Measurements from ENCODE around the gene PRMT2. TPM values are rescaled to one million over a fixed set of nuclear protein-coding genes. Genes with fewer than 3 reads are reported as not detected.

The PRMT2 gene
- total RNA-seq, 1 experiment from 2014 or later, result 60.5 TPM

GRCh38 chr21:46646541-46647154 is 11.2 kb downstream of the PRMT2 start:
- Histone ChIP-seq H3K4me1 (ENCODE audit: control insufficient read depth, insufficient read depth, low read length) (no peaks in the 10 kb centered on the region), H3K36me3 (ENCODE audit: control insufficient read depth, insufficient read depth, low read length) (peaks cover 4% of the 10 kb centered on the region; the same call in 1 of the 2 replicates), H3K27me3 (ENCODE audit: control insufficient read depth, insufficient read depth, low read length) (no peaks in the 10 kb centered on the region), H3K4me3 (ENCODE audit: low read depth in 2 of 2, low read length in 2 of 2) (no peak overlapping the region), H3K27ac (ENCODE audit: low read length) (no peak overlapping the region), H3K9me3 (ENCODE audit: control insufficient read depth, insufficient read depth, low read depth, low read length) (no peaks in the 10 kb centered on the region)
- DNase-seq (ENCODE audit: low read depth, low spot score) (no peak), ATAC-seq (no peak)
- BruUV-seq (replicated peaks), result no TSS peak
- CTCF ChIA-PET, result no interaction called here
- intact Hi-C loops (cut with micrococcal nuclease; ENCODE audit: unreplicated experiment) (no loop called here), in situ Hi-C loops (cut with HindIII; ENCODE audit: low pct_unique_long_range_greater_than_20kb, low sequenced_read_pairs) (no loop called here)
- POLR2A ChIA-PET, result no interaction called here
- TF ChIP-seq POLR2AphosphoS5 (IDR thresholded peaks at IDR 0.05; ENCODE audit: low read depth, low read length) (no peak), SIN3A (IDR thresholded peaks at IDR 0.05; ENCODE audit: borderline replicate concordance, insufficient read depth, low read depth, low read length) (no peak)
- TF ChIP-seq, protein P1, sequence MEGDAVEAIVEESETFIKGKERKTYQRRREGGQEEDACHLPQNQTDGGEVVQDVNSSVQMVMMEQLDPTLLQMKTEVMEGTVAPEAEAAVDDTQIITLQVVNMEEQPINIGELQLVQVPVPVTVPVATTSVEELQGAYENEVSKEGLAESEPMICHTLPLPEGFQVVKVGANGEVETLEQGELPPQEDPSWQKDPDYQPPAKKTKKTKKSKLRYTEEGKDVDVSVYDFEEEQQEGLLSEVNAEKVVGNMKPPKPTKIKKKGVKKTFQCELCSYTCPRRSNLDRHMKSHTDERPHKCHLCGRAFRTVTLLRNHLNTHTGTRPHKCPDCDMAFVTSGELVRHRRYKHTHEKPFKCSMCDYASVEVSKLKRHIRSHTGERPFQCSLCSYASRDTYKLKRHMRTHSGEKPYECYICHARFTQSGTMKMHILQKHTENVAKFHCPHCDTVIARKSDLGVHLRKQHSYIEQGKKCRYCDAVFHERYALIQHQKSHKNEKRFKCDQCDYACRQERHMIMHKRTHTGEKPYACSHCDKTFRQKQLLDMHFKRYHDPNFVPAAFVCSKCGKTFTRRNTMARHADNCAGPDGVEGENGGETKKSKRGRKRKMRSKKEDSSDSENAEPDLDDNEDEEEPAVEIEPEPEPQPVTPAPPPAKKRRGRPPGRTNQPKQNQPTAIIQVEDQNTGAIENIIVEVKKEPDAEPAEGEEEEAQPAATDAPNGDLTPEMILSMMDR (IDR thresholded peaks at IDR 0.05), result no peak
- TF ChIP-seq, protein P2, sequence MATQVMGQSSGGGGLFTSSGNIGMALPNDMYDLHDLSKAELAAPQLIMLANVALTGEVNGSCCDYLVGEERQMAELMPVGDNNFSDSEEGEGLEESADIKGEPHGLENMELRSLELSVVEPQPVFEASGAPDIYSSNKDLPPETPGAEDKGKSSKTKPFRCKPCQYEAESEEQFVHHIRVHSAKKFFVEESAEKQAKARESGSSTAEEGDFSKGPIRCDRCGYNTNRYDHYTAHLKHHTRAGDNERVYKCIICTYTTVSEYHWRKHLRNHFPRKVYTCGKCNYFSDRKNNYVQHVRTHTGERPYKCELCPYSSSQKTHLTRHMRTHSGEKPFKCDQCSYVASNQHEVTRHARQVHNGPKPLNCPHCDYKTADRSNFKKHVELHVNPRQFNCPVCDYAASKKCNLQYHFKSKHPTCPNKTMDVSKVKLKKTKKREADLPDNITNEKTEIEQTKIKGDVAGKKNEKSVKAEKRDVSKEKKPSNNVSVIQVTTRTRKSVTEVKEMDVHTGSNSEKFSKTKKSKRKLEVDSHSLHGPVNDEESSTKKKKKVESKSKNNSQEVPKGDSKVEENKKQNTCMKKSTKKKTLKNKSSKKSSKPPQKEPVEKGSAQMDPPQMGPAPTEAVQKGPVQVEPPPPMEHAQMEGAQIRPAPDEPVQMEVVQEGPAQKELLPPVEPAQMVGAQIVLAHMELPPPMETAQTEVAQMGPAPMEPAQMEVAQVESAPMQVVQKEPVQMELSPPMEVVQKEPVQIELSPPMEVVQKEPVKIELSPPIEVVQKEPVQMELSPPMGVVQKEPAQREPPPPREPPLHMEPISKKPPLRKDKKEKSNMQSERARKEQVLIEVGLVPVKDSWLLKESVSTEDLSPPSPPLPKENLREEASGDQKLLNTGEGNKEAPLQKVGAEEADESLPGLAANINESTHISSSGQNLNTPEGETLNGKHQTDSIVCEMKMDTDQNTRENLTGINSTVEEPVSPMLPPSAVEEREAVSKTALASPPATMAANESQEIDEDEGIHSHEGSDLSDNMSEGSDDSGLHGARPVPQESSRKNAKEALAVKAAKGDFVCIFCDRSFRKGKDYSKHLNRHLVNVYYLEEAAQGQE (IDR thresholded peaks at IDR 0.05; ENCODE audit: insufficient read depth in 1 of 2, low read depth in 2 of 2, low read length in 1 of 2), result no peak

DNA sequence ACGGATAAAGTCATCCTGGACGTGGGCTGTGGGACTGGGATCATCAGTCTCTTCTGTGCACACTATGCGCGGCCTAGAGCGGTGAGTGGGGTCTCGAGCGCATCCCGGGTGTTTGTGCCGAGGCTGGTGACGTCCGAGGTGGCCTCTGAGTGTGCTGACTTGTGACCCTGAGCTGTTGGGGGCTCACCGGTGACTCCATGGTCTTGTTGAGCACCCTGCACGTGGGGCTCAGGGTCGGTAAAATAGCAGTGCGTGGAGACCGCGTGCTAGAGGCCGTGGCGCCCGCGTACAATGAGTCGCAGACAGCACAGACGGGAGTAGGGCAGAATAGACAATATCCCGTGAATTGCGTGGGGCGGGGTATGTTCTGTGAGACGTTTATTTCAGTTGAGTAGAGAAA is 13.1 kb downstream of the PRMT2 start:
- CTCF ChIA-PET, result no interaction called here

More for the DNA sequence above, 13.1 kb downstream of the PRMT2 start:
- no peaks in the 10 kb centered on the region for H3K9me3 ChIP-seq (ENCODE audit: control insufficient read depth, insufficient read depth, low read depth, low read length)
- no peak overlapping the region for H3K4me3 ChIP-seq (ENCODE audit: low read depth in 2 of 2, low read length in 2 of 2)
- DNase-seq (ENCODE audit: low read depth, low spot score) (no peak), ATAC-seq (no peak)
- intact Hi-C loops (cut with micrococcal nuclease; ENCODE audit: unreplicated experiment), result no loop called here
- H3K27ac ChIP-seq (ENCODE audit: low read length), result no peak overlapping the region
- H3K36me3 ChIP-seq (ENCODE audit: control insufficient read depth, insufficient read depth, low read length), result peaks cover 4% of the 10 kb centered on the region; the same call in 1 of the 2 replicates
- in situ Hi-C loops (cut with HindIII; ENCODE audit: low pct_unique_long_range_greater_than_20kb, low sequenced_read_pairs), result no loop called here
- POLR2A ChIA-PET, result interaction anchor here (0.6 kb wide), 1 partner anchor 141 kb away, joined by 8 read pairs; no protein-coding TSS in a partner anchor
- TF ChIP-seq, protein P1 (IDR thresholded peaks at IDR 0.05), result no peak
- TF ChIP-seq SIN3A (IDR thresholded peaks at IDR 0.05; ENCODE audit: borderline replicate concordance, insufficient read depth, low read depth, low read length), result no peak
- no peak for TF ChIP-seq TCF7L2 (IDR thresholded peaks at IDR 0.05; ENCODE audit: low read depth, low read length)
- TF ChIP-seq POLR2AphosphoS5 (IDR thresholded peaks at IDR 0.05; ENCODE audit: low read depth, low read length), result no peak
- TF ChIP-seq, protein P2 (IDR thresholded peaks at IDR 0.05; ENCODE audit: insufficient read depth in 1 of 2, low read depth in 2 of 2, low read length in 1 of 2), result no peak
- BruUV-seq (replicated peaks), result no TSS peak
- H3K4me1 ChIP-seq (ENCODE audit: control insufficient read depth, insufficient read depth, low read length), result no peaks in the 10 kb centered on the region
- H3K27me3 ChIP-seq (ENCODE audit: control insufficient read depth, insufficient read depth, low read length), result no peaks in the 10 kb centered on the region

Data from Panc1 (cell line).